GM23338 (cell line): ENCODE measurements around the gene DCAF17. TPM values are rescaled to one million over a fixed set of nuclear protein-coding genes. Genes with fewer than 3 reads are reported as not detected.

Source experiments
- ATAC-seq: fragments of 200-7000 bp; cut with Tn5 transposase; 3 replicates; pipeline ENCODE4 v1.9.1; 2020
- DNase-seq: peaks from one replicate; pipeline ENCODE4 v3.0.0-alpha.2; 2015; ENCODE audit warnings: low spot score
- H2AFZ ChIP-seq: fragments of 200-600 bp; sonication (generic); 2 replicates; pipeline ENCODE4 v1.8.0; 2016; ENCODE audit warnings: antibody characterized with exemption, mild to moderate bottlenecking, moderate library complexity
- H3F3A ChIP-seq: fragments of 200-600 bp; sonication (generic); replicated peaks from 2 replicates; pipeline ENCODE4 v1.8.0; 2017; ENCODE audit warnings: antibody characterized with exemption, mixed run types, low read depth
- H3K27ac ChIP-seq: fragments of 200-600 bp; sonication (generic); 2 replicates; pipeline ENCODE4 v1.6.1; 2016; ENCODE audit warnings: low read depth
- H3K27me3 ChIP-seq: fragments of 200-600 bp; sonication (generic); 2 replicates; pipeline ENCODE4 v1.8.0; 2016; ENCODE audit warnings: mild to moderate bottlenecking, mixed run types, moderate library complexity; ENCODE audit not compliant: insufficient read depth
- H3K36me3 ChIP-seq: fragments of 200-600 bp; sonication (generic); 2 replicates; pipeline ENCODE4 v1.8.0; 2016; ENCODE audit warnings: mild to moderate bottlenecking; ENCODE audit not compliant: insufficient read depth
- H3K4me1 ChIP-seq: fragments of 200-600 bp; sonication (generic); 2 replicates; pipeline ENCODE4 v1.8.0; 2016; ENCODE audit warnings: mild to moderate bottlenecking, moderate library complexity; ENCODE audit not compliant: insufficient read depth
- H3K4me2 ChIP-seq: fragments of 200-600 bp; sonication (generic); 2 replicates; pipeline ENCODE4 v1.7.1; 2017; ENCODE audit warnings: mixed run types
- H3K4me3 ChIP-seq: fragments of 200-600 bp; sonication (generic); 2 replicates; pipeline ENCODE4 v1.6.1; 2016; ENCODE audit warnings: mixed run types
- H3K79me2 ChIP-seq: fragments of 200-600 bp; sonication (generic); replicated peaks from 2 replicates; pipeline ENCODE4 v1.8.0; 2017; ENCODE audit warnings: mild to moderate bottlenecking; ENCODE audit not compliant: insufficient read depth
- H3K9me2 ChIP-seq: fragments of 200-600 bp; sonication (generic); 2 replicates; pipeline ENCODE4 v1.8.0; 2017; ENCODE audit not compliant: insufficient read depth
- H4K20me1 ChIP-seq: fragments of 200-600 bp; sonication (generic); replicated peaks from 2 replicates; pipeline ENCODE4 v1.8.0; 2017; ENCODE audit warnings: mild to moderate bottlenecking; ENCODE audit not compliant: insufficient read depth
- H3K27ac Mint-ChIP-seq: 2 replicates; pipeline ENCODE4 v1.8.0; 2020; ENCODE audit warnings: inconsistent platforms, mild to moderate bottlenecking, moderate library complexity, mixed read lengths
- H3K27me3 Mint-ChIP-seq: 3 replicates; pipeline ENCODE4 v1.8.0; 2022; ENCODE audit warnings: low read depth, mild to moderate bottlenecking, moderate library complexity, mixed read lengths, inconsistent platforms; ENCODE audit not compliant: insufficient read depth, poor library complexity
- H3K36me3 Mint-ChIP-seq: 3 replicates; pipeline ENCODE4 v1.8.0; 2021; ENCODE audit warnings: low read depth, mild to moderate bottlenecking, inconsistent platforms, moderate library complexity, mixed read lengths
- H3K4me1 Mint-ChIP-seq: 3 replicates; pipeline ENCODE4 v1.8.0; 2020; ENCODE audit warnings: mild to moderate bottlenecking, inconsistent platforms, mixed read lengths
- H3K4me3 Mint-ChIP-seq: 3 replicates; pipeline ENCODE4 v1.8.0; 2021; ENCODE audit warnings: moderate library complexity, mild to moderate bottlenecking, inconsistent platforms, mixed read lengths
- H3K9me3 Mint-ChIP-seq: 3 replicates; pipeline ENCODE4 v1.8.0; 2020; ENCODE audit warnings: moderate library complexity, mild to moderate bottlenecking, inconsistent platforms, mixed read lengths
- CREB1 ChIP-seq: fragments of 250-450 bp; sonication (Bioruptor Pico); IDR thresholded peaks from 2 replicates; pipeline ENCODE4 v1.5.0; 2020; ENCODE audit warnings: low read depth, mild to moderate bottlenecking, moderate library complexity
- CTCF ChIP-seq, 2 experiments: fragments of 200-600 bp in 1 of 2; sonication (generic) in 1 of 2; conservative IDR thresholded peaks; 2 replicates each; pipeline versions ENCODE4 v1.5.1 to v1.6.1; 2016 to 2017; ENCODE audit warnings: antibody characterized with exemption in 2 of 2, low read depth in 2 of 2, mild to moderate bottlenecking in 2 of 2, moderate library complexity in 1 of 2
- ETS1 ChIP-seq: IDR thresholded peaks from 2 replicates; pipeline ENCODE4 v1.6.1; 2016; ENCODE audit warnings: antibody characterized with exemption
- EZH2 ChIP-seq: fragments of 200-600 bp; sonication (generic); IDR thresholded peaks from one replicate; pipeline ENCODE4 v1.8.0; 2017; ENCODE audit warnings: antibody characterized with exemption, mild to moderate bottlenecking, low read depth; ENCODE audit not compliant: unreplicated experiment
- EZH2phosphoT487 ChIP-seq: fragments of 200-600 bp; sonication (generic); IDR thresholded peaks from one replicate; pipeline ENCODE4 v1.8.1; 2018; ENCODE audit warnings: antibody characterized with exemption; ENCODE audit not compliant: unreplicated experiment
- JUNB ChIP-seq: IDR thresholded peaks from one replicate; pipeline ENCODE4 v1.6.1; 2016; ENCODE audit warnings: antibody characterized with exemption; ENCODE audit not compliant: unreplicated experiment
- NANOG ChIP-seq: IDR thresholded peaks from 2 replicates; pipeline ENCODE4 v1.6.1; 2016; ENCODE audit warnings: antibody characterized with exemption, borderline replicate concordance
- POLR2AphosphoS5 ChIP-seq: IDR thresholded peaks from 2 replicates; pipeline ENCODE4 v1.6.1; 2016; ENCODE audit warnings: antibody characterized with exemption, low read depth
- REST ChIP-seq: IDR thresholded peaks from one replicate; pipeline ENCODE4 v1.6.1; 2018; ENCODE audit warnings: antibody characterized with exemption; ENCODE audit not compliant: unreplicated experiment
- STAT1 ChIP-seq: IDR thresholded peaks from one replicate; pipeline ENCODE4 v1.6.1; 2016; ENCODE audit warnings: antibody characterized with exemption; ENCODE audit not compliant: unreplicated experiment
- ZNF114 ChIP-seq: fragments of 250-450 bp; sonication (Bioruptor Pico); IDR thresholded peaks from 2 replicates; pipeline ENCODE4 v1.5.0; 2020; ENCODE audit warnings: mild to moderate bottlenecking, moderate library complexity
- ZNF331 ChIP-seq: fragments of 250-450 bp; sonication (Bioruptor Pico); IDR thresholded peaks from 2 replicates; pipeline ENCODE4 v1.5.0; 2020; ENCODE audit warnings: low read depth, mild to moderate bottlenecking, moderate library complexity
- ZNF462 ChIP-seq: fragments of 250-450 bp; sonication (Bioruptor Pico); IDR thresholded peaks from 2 replicates; pipeline ENCODE4 v1.5.0; 2020; ENCODE audit warnings: mild to moderate bottlenecking, moderate library complexity
- polyA plus RNA-seq: library from polyadenylated mRNA; unstranded; fragments of >200 nt; fragmentation: Nextera tagmentation; extraction: Ambion mirVana; gene quantifications from 2 replicates; pipeline ENCODE4 v1.2.1, GENCODE V29; 2016
- total RNA-seq: library from RNA; depleted of rRNA; stranded (reverse); fragments of >200 nt; shearing (Covaris generic); gene quantifications from 2 replicates; pipeline ENCODE4 v1.2.3, GENCODE V29; 2014

The DCAF17 gene
- total and polyA plus RNA-seq, 2 experiments from 2014 or later = 11.0 to 37.3 TPM

- DNase-seq (no peak), ATAC-seq (no peak)
- Histone ChIP-seq H4K20me1 (no peaks in the 10 kb centered on the region), H3K27ac (no peak overlapping the region), H3K4me3 (no peak overlapping the region), H3K27me3 (no peaks in the 10 kb centered on the region), H3F3A (no peaks in the 10 kb centered on the region), H3K79me2 (peaks cover 72% of the 10 kb centered on the region), H3K36me3 (peaks cover 12% of the 10 kb centered on the region; the same call in 1 of the 2 replicates), H3K9me2 (peaks cover 14% of the 10 kb centered on the region), H3K4me1 (peaks cover 25% of the 10 kb centered on the region), H3K4me2 (no peak overlapping the region), H2AFZ (no peak overlapping the region)
- TF ChIP-seq NANOG (no peak), CTCF (conservative IDR thresholded peaks at IDR 0.05; ENCODE audit: low read depth in 2 of 2) (no peak), REST (no peak), EZH2 (no peak), ZNF114 (CRISPR knock-in tag) (no peak), ZNF462 (CRISPR knock-in tag) (no peak), STAT1 (no peak), ZNF331 (CRISPR knock-in tag) (no peak), CREB1 (CRISPR knock-in tag) (no peak), POLR2AphosphoS5 (no peak), JUNB (no peak), ETS1 (no peak), EZH2phosphoT487 (no peak)
- peaks cover 4% of the 10 kb centered on the region for H3K27me3 Mint-ChIP-seq
- no peak overlapping the region for H3K4me3 Mint-ChIP-seq
- H3K27ac Mint-ChIP-seq = no peak overlapping the region
- peaks cover 31% of the 10 kb centered on the region for H3K4me1 Mint-ChIP-seq
- H3K36me3 Mint-ChIP-seq = peaks cover 26% of the 10 kb centered on the region
- H3K9me3 Mint-ChIP-seq = peaks cover 6% of the 10 kb centered on the region
Observed at GRCh38 chr2:171404261-171404660, 29.8 kb upstream of the DCAF17 start.
